Activated T-cell treated with anti-CD3 and anti-CD28 coated beads, Interleukin-2, amount 50 U/mL, for 48 hours (primary cell): ENCODE measurements around the gene YWHAG.
"Not testable (repeated sequence)": the region's sequence is repeated elsewhere in the genome, so short reads cannot be mapped to it uniquely, and the experiment has no call there.

ENCODE experiments used
- DNase-seq, 2 experiments: peaks; one replicate each; pipeline ENCODE4 v3.0.0-alpha.2; 2020

The YWHAG gene

DNA sequence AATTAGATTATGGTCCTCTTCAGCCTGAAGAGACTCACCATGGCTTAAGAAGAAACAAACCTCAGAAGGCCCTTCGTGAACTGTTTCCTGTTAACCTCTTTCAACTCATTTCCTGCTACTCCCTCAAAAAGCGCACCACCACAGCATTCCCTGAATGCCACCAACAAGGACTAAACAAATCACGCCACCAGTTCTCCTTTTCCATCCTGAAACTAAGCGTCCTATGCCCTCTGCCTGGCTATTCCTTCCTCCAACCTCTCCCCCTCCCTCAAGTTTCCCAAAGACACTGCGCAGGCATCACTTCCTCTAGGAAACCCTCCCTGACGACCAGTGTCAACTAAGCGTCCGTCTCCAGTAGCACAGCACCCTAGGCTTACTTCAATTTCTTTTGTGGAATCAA lies 12.0 kb downstream of the YWHAG start:
- DNase-seq: no peak

- DNase-seq: no peak
Measured at GRCh38 chr7:76346097-76346496, 12.7 kb downstream of the YWHAG start.

DNA sequence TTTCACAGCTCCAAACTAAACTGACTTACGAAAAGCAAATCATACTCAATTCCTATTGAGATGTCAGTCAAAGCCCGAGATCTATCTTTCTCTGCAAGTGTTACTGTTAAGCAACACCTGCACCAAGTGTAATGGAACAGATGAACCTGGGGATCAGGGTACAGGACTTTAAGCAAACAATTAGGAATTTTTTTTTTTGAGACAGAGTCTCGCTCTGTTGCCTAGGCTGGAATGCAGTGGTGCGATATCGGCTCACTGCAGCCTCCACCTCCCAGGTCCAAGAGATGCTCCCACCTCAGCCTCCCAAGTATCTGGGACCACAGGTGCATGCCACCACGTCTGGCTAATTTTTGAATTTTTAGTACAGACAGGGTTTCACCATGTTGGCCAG lies 14.9 kb downstream of the YWHAG start:
- no peak for DNase-seq

GRCh38 chr7:76343294-76343930 lies 15.4 kb downstream of the YWHAG start:
- DNase-seq: no peak

DNA sequence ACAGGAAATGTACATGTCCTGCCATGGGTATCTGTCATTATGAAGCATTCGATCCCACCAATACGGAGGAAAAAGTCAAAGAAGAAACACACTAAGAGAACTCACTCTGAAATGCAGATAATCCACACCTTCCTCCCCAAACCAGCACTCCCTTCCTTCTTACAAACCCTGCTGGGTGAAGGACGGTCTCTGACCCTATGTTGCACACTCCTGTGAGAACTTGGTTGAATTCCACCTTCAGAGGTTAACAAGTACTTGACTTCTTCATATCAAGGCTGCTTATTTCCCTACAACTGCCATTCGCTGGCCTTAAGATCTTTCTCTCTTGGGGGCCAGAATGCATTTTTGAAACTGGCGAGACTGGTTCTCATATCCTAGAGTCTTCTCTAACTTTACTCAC lies 16.6 kb downstream of the YWHAG start:
- DNase-seq: no peak

- no peak for DNase-seq
Measured at GRCh38 chr7:76340617-76341131, 18.1 kb downstream of the YWHAG start.

GRCh38 chr7:76338298-76339084 lies 20.3 kb downstream of the YWHAG start:
- no peak for DNase-seq

GRCh38 chr7:76337147-76337546 lies 21.6 kb downstream of the YWHAG start:
- no peak for DNase-seq

- DNase-seq: no peak
Measured at GRCh38 chr7:76336094-76336493, 22.7 kb downstream of the YWHAG start.

DNA sequence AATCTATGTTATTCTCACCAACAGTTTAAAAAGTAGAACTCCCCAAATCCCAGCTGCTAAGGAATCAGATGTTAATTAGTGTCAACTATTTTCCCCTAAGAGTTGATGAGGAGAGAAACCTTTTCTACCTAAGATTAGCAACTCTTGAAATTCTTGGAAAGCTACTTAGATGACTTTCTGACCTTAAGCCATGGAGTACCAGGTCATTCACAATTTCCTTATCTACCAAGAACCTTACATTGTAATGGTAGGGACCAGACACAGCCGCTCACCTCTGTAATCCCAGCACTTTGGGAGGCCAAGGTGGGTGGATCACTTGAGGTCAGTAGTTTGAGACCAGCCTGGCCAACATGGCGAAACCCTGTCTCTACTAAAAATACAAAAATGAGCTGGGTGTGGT lies 23.4 kb downstream of the YWHAG start:
- not testable (repeated sequence) for DNase-seq

DNA sequence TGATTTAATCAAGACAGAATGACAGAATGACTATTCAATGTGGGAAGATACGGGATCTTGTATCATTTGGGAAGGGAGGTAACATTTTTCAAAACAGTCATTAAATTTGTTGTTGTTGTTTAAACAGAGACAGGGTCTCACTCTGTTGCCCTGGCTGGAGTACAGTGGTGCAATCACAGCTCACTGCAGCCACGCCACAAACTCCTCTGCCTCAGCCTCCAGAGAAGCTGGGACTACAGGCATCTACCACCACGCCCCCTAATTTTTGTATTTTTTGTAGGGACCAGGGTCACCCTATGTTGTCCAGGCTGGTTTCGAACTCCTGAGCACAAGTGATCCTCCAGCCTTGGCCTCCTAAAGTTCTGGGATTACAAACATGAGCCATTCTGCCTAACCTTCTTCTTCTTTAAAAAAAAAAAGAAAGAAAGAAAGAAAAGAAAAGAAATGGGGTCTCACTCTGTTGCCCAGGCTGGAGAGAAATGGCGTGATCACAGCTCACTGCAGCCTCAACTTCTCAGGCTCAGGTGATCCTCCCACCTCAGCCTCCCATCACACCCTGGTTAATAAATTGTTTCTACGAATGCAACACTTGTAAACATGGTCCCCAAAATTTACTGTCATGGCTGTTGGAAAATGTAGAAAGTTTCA lies 24.3 kb downstream of the YWHAG start:
- DNase-seq: no peak

- no peak for DNase-seq
Measured at GRCh38 chr7:76333511-76334101, 25.2 kb downstream of the YWHAG start.

DNA sequence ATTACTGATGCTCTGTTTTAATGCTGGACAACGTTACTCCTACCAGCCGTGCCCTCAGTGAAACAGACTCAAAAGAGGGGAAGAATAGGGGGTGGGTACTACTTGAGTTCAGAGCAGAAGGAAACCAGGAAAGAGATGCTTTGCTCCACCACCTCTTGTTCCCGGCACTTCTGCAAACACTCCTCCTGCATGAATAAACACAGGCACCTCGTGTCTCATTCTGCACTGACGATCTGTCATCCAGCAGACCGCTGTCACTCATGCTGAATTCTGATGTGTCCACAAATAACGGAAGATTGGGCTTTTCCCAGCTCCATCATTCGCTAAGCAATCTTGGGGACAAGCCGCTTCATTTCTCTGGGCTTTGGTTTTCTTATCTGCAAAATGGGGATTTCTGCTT lies 26.7 kb downstream of the YWHAG start:
- no peak for DNase-seq

DNA sequence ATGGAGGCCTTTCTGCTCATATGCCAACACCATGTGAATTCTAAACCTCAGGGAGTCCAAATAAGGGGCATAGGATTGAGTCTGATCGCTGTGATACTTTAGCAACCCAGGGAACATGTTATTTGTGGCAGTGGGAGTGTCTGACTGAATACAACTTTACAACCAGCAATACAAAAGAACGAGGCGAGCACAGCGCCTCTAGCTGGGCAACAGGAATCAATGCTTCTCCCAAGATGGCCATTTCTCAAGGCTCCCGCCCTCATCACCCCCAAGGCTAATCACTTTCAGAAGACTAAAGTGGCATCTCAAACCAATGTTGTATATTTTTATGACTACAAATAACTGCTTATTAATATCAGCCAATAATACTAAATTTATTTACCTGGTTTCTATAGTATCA lies 28.1 kb downstream of the YWHAG start:
- no peak for DNase-seq

DNA sequence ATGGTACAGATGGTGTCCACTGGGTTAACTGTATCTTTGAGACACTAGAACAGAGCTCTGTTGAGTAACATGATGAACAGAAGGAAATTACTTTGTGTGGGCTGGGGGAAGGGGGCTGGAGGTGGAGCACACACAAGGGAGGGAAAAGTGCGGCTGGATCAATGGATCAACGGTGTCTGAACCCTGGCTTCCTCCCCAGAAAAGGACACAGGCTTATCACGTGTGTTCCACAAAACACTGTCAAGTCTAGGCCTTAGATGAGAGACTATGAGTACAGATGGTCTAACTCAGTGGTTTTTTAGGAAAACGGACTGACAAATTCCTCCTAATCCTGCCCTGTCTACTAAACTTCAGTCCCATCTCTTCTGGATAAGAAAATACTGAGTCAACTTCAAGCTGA lies 28.5 kb downstream of the YWHAG start:
- no peak for DNase-seq

- no peak for DNase-seq
Measured at GRCh38 chr7:76329479-76329878, 29.3 kb downstream of the YWHAG start.

DNA sequence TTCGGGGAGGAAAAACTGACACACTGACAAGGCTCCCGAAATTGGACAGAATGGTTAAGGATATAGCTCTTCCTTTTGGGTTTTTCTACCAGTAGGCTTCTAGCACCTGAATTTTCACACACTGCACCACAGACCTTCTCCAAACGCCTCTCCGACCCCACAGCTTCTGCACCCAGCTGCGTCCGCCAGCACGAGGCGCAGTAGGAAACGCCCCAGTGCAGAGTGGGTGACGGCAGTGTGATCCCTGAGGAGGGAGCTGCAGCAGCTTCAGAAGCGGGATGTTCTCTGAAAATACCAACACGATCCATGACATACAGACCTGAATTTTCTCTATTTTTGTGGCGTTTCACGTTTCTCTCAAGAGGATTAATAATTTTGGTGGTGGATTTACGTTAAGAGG lies 30.4 kb downstream of the YWHAG start:
- no peak for DNase-seq

DNA sequence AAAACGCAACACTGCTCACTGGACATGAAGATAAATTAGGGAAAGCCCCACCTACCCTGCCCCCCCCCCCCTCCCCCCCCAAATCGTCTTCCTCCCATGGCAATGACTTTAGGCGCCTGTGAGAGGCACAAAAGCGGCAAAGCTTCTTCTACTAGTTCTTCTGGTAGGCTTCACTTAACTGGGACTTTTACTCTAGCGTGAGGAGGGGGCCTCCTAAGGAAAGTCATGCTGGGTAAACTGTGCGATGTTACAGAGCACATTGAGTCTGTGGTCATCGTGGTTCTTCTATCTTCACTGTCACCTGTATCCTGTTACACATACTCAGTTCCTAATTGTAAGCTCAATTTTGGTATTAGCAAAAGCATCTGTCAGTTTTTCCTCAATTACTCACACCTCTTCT lies 31.2 kb downstream of the YWHAG start:
- no peak for DNase-seq

- no peak for DNase-seq
Measured at GRCh38 chr7:76326646-76327233, 32.1 kb downstream of the YWHAG start.

DNA sequence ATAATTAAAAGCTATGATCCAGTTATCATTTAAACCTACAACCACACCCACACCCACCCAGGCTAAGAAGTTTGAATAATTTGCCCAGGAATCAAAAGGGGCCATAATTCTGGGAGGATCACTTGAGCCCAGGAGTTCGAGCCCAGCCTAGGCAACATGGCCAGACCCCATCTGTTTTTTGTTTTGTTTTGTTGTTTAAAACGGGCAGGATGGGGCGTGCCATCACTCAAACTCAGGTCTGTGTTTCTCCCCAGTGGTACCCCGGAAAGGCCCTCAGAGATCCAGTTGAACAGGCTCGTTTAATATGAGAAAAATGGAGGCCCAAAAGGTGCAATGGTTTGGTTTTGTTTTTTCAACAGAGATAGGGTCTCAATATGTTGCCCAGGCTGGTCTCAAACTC lies 33.0 kb downstream of the YWHAG start:
- no peak for DNase-seq

GRCh38 chr7:76325092-76325491 lies 33.7 kb downstream of the YWHAG start:
- DNase-seq: no peak

DNA sequence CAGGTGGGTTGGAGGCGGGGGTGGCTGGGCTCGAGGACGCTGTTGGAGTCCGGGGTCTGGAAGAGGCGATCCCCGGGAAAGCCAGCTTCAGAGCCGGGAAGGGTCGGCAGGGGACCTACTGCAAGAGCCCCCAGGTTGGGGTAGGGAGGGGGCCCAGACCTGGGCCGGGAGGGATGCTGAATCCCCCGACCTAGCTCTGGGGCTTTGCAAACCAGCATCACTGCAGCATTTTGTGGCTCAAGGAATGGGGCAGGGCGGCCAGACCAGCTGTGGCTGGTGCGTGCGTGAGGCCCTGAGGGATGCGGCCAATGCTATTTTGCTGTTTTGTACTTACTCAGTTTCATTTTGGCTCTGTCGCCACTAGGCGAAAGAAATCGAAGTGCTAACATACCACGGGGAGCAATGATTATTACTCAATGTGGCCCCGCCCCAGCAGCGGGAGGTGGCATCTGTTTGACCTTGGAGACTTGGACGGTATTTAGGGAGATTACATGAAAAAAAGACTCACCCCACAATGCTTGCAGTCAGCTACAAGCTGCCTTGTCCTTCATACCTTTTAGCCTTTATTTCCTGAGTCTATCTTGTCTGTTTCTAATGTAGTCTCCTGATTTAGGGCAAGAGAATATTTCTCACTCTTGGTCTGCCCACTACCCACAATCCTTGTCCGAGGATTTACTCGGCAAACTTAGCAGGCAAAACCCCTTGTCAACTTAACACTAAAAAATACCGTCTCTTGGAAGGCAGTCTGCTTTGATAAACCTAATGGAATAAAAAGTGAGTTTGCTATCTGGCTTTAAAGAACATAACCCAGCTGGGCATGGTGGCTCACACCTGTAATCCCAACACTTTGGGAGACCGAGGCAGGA lies 40.1 kb downstream of the YWHAG start:
- DNase-seq: peak; percentile 82
